Body of pancreas (tissue), 4 donors: ENCODE results near the gene ZPR1.

ENCODE experiments used
- POLR2A ChIP-seq, 3 donors: fragments of 450-650 bp; IDR thresholded peaks; one replicate each; pipeline ENCODE4 v1.6.1; 2016; ENCODE audit warnings: antibody characterized with exemption in 3 of 3, mild to moderate bottlenecking in 2 of 3
- TF ChIP-seq, protein P1 (sequence below), 7 experiments: fragments of 450-650 bp in 4 of 7; fragments of 200-600 bp in 3 of 7; sonication (generic) in 3 of 7; IDR thresholded peaks; one replicate each; pipeline ENCODE4 v1.5.1; 2016 to 2019; ENCODE audit warnings: antibody characterized with exemption in 7 of 7

DNA sequence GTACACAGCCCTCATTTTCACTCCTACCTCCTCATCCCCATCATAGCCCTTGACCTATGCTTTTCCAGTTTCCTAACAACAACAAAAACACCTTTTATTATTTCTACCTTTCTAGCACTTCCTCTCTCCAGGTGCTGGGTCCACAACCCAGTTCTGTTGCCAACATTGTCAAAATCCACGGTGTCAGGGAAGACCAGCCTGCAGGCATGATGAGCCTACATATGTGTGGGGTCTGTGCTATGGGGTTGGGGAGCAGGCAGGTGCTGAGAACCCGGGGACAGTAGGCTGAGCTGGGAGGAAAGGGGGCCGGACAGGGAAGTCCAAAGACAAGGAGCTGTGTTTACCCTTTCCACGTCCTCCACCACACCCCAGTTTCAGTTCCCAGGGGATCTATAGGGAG, 711 bp upstream of the ZPR1 start:
- TF ChIP-seq POLR2A (IDR thresholded peaks at IDR 0.05): no peak
- TF ChIP-seq, protein P1, sequence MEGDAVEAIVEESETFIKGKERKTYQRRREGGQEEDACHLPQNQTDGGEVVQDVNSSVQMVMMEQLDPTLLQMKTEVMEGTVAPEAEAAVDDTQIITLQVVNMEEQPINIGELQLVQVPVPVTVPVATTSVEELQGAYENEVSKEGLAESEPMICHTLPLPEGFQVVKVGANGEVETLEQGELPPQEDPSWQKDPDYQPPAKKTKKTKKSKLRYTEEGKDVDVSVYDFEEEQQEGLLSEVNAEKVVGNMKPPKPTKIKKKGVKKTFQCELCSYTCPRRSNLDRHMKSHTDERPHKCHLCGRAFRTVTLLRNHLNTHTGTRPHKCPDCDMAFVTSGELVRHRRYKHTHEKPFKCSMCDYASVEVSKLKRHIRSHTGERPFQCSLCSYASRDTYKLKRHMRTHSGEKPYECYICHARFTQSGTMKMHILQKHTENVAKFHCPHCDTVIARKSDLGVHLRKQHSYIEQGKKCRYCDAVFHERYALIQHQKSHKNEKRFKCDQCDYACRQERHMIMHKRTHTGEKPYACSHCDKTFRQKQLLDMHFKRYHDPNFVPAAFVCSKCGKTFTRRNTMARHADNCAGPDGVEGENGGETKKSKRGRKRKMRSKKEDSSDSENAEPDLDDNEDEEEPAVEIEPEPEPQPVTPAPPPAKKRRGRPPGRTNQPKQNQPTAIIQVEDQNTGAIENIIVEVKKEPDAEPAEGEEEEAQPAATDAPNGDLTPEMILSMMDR (IDR thresholded peaks at IDR 0.05): no peak
